GM12892 (cell line): Measurements from ENCODE around the gene PFDN1. TPM values are rescaled to one million over a fixed set of nuclear protein-coding genes. Genes with fewer than 3 reads are reported as not detected.
A peak's percentile ranks its signal among the peaks of the same experiment; 100 is the strongest.
"Not testable (repeated sequence)": the region's sequence is repeated elsewhere in the genome, so short reads cannot be mapped to it uniquely, and the experiment has no call there.

ENCODE experiments used
- DNase-seq: peaks from one replicate; pipeline ENCODE4 v3.0.0; 2011; ENCODE audit not compliant: insufficient read length
- FAIRE-seq: peaks from 2 replicates; lab custom pipeline; 2011; peaks lifted over from hg19 to GRCh38; lab: Jason Lieb, UNC
- POLR2A ChIP-seq: IDR thresholded peaks from 2 replicates; pipeline ENCODE4 v1.6.1; 2011; ENCODE audit warnings: low read depth, low read length, control low read depth
- POLR2AphosphoS5 ChIP-seq: IDR thresholded peaks from 2 replicates; pipeline ENCODE4 v1.6.1; 2011; ENCODE audit warnings: low read depth, low read length, control low read depth
- TAF1 ChIP-seq: IDR thresholded peaks from 2 replicates; pipeline ENCODE4 v1.6.1; 2011; ENCODE audit warnings: low read depth, mild to moderate bottlenecking, control low read depth, low read length, borderline replicate concordance
- polyA plus RNA-seq: library from polyadenylated mRNA; unstranded; fragments of >200 nt; gene quantifications from one replicate; pipeline ENCODE4 v1.2.1, GENCODE V29; 2012; ENCODE audit warnings: missing spikeins, inconsistent platforms; ENCODE audit not compliant: missing spikeins

The PFDN1 gene
- polyA plus RNA-seq = 93.4 TPM

- peak; percentile 90 for FAIRE-seq
- TF ChIP-seq POLR2A = peak; percentile 66
- peak; percentile 55; the same call in 1 of the 2 replicates for TF ChIP-seq TAF1
- TF ChIP-seq POLR2AphosphoS5 = no peak; the same call in 1 of the 2 replicates
- peak; percentile 86 for DNase-seq
Measured at GRCh38 chr5:140302786-140303639, at the start of gene PFDN1. PFDN1 (minus strand) TSS chr5:140303101; CDS start chr5:140303073, 28 bp downstream.

- DNase-seq (no peak), FAIRE-seq (peak; percentile 54)
- no peak for TF ChIP-seq TAF1
- no peak for TF ChIP-seq POLR2A
- TF ChIP-seq POLR2AphosphoS5 = no peak
Measured at GRCh38 chr5:140351609-140352334, 48.9 kb upstream of the PFDN1 start.

- no peak for TF ChIP-seq POLR2AphosphoS5
- TF ChIP-seq POLR2A = no peak
- TF ChIP-seq TAF1 = no peak
- FAIRE-seq = no peak
- no peak for DNase-seq
Measured at GRCh38 chr5:140349244-140349643, 46.3 kb upstream of the PFDN1 start.

- no peak for TF ChIP-seq TAF1
- TF ChIP-seq POLR2AphosphoS5 = no peak
- TF ChIP-seq POLR2A = no peak
- FAIRE-seq (no peak), DNase-seq (no peak)
Measured at GRCh38 chr5:140348104-140348503, 45.2 kb upstream of the PFDN1 start.

- no peak for DNase-seq
- no peak for FAIRE-seq
- TF ChIP-seq POLR2AphosphoS5 (no peak), POLR2A (no peak), TAF1 (no peak)
Measured at GRCh38 chr5:140347360-140347759, 44.5 kb upstream of the PFDN1 start.

- FAIRE-seq (peak; percentile 86), DNase-seq (peak; percentile 72)
- TF ChIP-seq POLR2A = peak; percentile 46; the same call in 1 of the 2 replicates
- 0 out of 2 replicates have a peak, but pooled peaks have one; percentile 15 for TF ChIP-seq TAF1
- no peak for TF ChIP-seq POLR2AphosphoS5
Measured at GRCh38 chr5:140346348-140347221, 43.7 kb upstream of the PFDN1 start, which contains the start of gene HBEGF. HBEGF (minus strand) TSS chr5:140346603; CDS start chr5:140346328, 275 bp downstream.

GRCh38 chr5:140345919-140346347 is 43.0 kb upstream of the PFDN1 start:
- TF ChIP-seq POLR2AphosphoS5 = no peak
- no peak for TF ChIP-seq POLR2A
- no peak for TF ChIP-seq TAF1
- FAIRE-seq (peak; percentile 17), DNase-seq (peak; percentile 53)

- DNase-seq = no peak
- no peak for FAIRE-seq
- TF ChIP-seq TAF1 (no peak), POLR2A (no peak), POLR2AphosphoS5 (no peak)
Measured at GRCh38 chr5:140344683-140345423, 42.0 kb upstream of the PFDN1 start.

GRCh38 chr5:140343849-140344248 is 40.9 kb upstream of the PFDN1 start:
- not testable (repeated sequence) for DNase-seq, FAIRE-seq

- DNase-seq = no peak
- TF ChIP-seq POLR2AphosphoS5 (no peak), TAF1 (no peak), POLR2A (no peak; the same call in 1 of the 2 replicates)
- no peak for FAIRE-seq
Measured at GRCh38 chr5:140342896-140343295, 40.0 kb upstream of the PFDN1 start.

- no peak for DNase-seq
- no peak for TF ChIP-seq POLR2AphosphoS5
- no peak for TF ChIP-seq POLR2A
- no peak for TF ChIP-seq TAF1
- peak; percentile 24 for FAIRE-seq
Measured at GRCh38 chr5:140342287-140342686, 39.4 kb upstream of the PFDN1 start.
